Lung (tissue), 12 donors: ENCODE measurements around the gene TULP4. TPM values are rescaled to one million over a fixed set of nuclear protein-coding genes. Genes with fewer than 3 reads are reported as not detected.

ENCODE experiments used
- ATAC-seq: fragments of 200-7000 bp; cut with Tn5 transposase; one replicate; pipeline ENCODE4 v1.9.1; 2020; ENCODE audit warnings: moderate number of reproducible peaks; ENCODE audit not compliant: insufficient read depth, low FRiP score
- DNase-seq, 3 donors: peaks; one replicate each; pipeline ENCODE4 v3.0.0-alpha.2; 2013 to 2017
- H3K27ac ChIP-seq, 2 donors: one replicate each; pipeline ENCODE4 v1.5.1; 2013; ENCODE audit warnings: mild to moderate bottlenecking in 2 of 2, moderate library complexity in 2 of 2, control low read depth in 1 of 2, inconsistent platforms in 1 of 2, low read depth in 1 of 2, low read length in 1 of 2
- H3K27me3 ChIP-seq, 3 donors: one replicate each; pipeline ENCODE4 v1.5.1; 2013; ENCODE audit warnings: low read length in 2 of 3; ENCODE audit not compliant: control insufficient read depth in 3 of 3, insufficient read depth in 3 of 3
- H3K36me3 ChIP-seq, 4 donors: one replicate each; pipeline ENCODE4 v1.5.1; 2013; ENCODE audit warnings: low read length in 4 of 4, mild to moderate bottlenecking in 1 of 4, moderate library complexity in 1 of 4; ENCODE audit not compliant: control insufficient read depth in 4 of 4, insufficient read depth in 4 of 4
- H3K4me1 ChIP-seq, 5 donors: one replicate each; pipeline ENCODE4 v1.5.1; 2013; ENCODE audit warnings: low read length in 5 of 5, mild to moderate bottlenecking in 2 of 5, moderate library complexity in 1 of 5; ENCODE audit not compliant: control insufficient read depth in 5 of 5, insufficient read depth in 5 of 5
- H3K4me3 ChIP-seq: one replicate; pipeline ENCODE4 v1.5.1; 2013; ENCODE audit warnings: mild to moderate bottlenecking, control low read depth, moderate library complexity
- H3K9ac ChIP-seq, 2 donors: one replicate each; pipeline ENCODE4 v1.5.1; 2013; ENCODE audit warnings: low read length in 2 of 2, control low read depth in 1 of 2; ENCODE audit not compliant: insufficient read depth in 1 of 2
- H3K9me3 ChIP-seq, 4 donors: one replicate each; pipeline ENCODE4 v1.5.1; 2013; ENCODE audit warnings: low read length in 3 of 4, mild to moderate bottlenecking in 1 of 4, moderate library complexity in 1 of 4; ENCODE audit not compliant: control insufficient read depth in 4 of 4, insufficient read depth in 3 of 4
- WGBS, 2 donors: extraction: QIAGEN DNeasy Blood & Tissue Kit; methylation state at CpG; one replicate each; pipeline ENCODE4 v1.1.7; 2013; 5-methylcytosine and 5-hydroxymethylcytosine counted together
- polyA plus RNA-seq, 2 donors: library from polyadenylated mRNA; stranded (reverse); fragments of 200-250 nt; gene quantifications; one replicate each; pipeline ENCODE4 v1.2.1, GENCODE V29; 2013
- total RNA-seq, 2 donors: library from RNA; depleted of rRNA in 1 of 2; stranded (reverse); fragments of >200 nt in 1 of 2; gene quantifications; one replicate each; pipeline ENCODE4 v1.2.1, GENCODE V29; 2014 to 2021
- TF ChIP-seq, protein P1 (sequence below): IDR thresholded peaks from 2 replicates; pipeline ENCODE4 v1.5.1; 2012; ENCODE audit warnings: mild to moderate bottlenecking; ENCODE audit errors: control extremely low read depth, extremely low read depth
- donor health status: control.
- donor health status: control.
- donor health status: Bipolar disorder and iron deficiency.
- donor health status: healthy.
- donor health status: DM: yes; HTN: yes; CAD: no.

Gene TULP4
- total and polyA plus RNA-seq, 4 donors = 4.5 to 147 (median 39.2) TPM

DNA sequence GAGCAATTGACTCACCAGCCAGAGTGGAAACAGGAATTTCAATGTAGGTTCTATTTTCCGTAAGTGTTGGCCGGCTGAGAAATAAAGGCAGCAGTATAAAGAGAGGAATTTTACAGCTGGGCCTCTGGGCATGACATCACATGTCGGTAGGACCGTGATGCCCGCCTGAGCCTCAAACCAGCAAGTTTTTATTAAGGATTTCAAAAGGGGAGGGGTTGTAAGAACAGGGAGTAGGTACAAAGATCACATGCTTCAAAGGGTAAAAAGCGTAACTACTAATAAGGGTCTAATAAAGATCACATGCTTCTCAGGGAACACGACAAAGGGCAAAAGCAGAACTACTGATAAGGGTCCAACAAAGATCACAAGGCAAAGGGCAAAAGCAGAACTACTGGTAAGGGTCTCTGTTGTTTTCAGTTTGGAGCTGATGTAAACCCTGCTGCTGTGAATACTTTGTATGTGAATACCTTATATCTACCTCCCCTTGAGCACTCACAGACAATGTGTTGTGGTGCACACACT is 9.0 kb upstream of the TULP4 start:
- 78 to 87% methylated on average over 7 of the region's 7 CpGs for WGBS, 2 donors
- Histone ChIP-seq H3K9ac (no peak overlapping the region), H3K4me1 (peaks cover 0 to 4% (median 0%) of the 10 kb centered on the region in 5 donors), H3K9me3 (no peaks in the 10 kb centered on the region), H3K36me3 (peaks cover 0 to 6% (median 1%) of the 10 kb centered on the region in 4 donors), H3K4me3 (no peak overlapping the region), H3K27ac (no peak overlapping the region), H3K27me3 (no peaks in the 10 kb centered on the region)
- DNase-seq = no peak
- TF ChIP-seq, protein P1, sequence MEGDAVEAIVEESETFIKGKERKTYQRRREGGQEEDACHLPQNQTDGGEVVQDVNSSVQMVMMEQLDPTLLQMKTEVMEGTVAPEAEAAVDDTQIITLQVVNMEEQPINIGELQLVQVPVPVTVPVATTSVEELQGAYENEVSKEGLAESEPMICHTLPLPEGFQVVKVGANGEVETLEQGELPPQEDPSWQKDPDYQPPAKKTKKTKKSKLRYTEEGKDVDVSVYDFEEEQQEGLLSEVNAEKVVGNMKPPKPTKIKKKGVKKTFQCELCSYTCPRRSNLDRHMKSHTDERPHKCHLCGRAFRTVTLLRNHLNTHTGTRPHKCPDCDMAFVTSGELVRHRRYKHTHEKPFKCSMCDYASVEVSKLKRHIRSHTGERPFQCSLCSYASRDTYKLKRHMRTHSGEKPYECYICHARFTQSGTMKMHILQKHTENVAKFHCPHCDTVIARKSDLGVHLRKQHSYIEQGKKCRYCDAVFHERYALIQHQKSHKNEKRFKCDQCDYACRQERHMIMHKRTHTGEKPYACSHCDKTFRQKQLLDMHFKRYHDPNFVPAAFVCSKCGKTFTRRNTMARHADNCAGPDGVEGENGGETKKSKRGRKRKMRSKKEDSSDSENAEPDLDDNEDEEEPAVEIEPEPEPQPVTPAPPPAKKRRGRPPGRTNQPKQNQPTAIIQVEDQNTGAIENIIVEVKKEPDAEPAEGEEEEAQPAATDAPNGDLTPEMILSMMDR = no peak
- no peak for ATAC-seq

DNA sequence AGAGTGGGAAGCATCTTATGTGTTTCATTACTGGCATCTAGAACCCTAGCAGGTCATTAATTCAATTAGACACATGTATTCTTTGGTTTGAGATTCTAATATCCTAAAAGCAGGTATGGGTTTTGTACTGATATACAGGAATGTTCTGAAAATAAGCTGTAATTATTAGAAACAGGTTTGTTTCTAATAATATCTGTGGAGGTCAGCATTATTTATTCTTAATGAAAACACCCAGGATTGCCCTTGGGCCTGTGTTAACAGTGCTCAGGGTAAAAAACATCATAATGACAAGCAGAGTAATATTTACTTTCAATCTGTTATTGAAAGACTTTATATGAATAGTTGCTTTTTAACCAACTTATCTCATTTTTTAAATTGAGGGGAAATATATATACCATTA is 8.0 kb upstream of the TULP4 start:
- no peak for ATAC-seq
- peaks cover 0 to 6% (median 0%) of the 10 kb centered on the region in 4 donors for H3K36me3 ChIP-seq
- H3K9me3 ChIP-seq = no peaks in the 10 kb centered on the region
- peaks cover 0 to 4% (median 0%) of the 10 kb centered on the region in 5 donors for H3K4me1 ChIP-seq
- no peak overlapping the region for H3K9ac ChIP-seq
- DNase-seq = no peak
- H3K4me3 ChIP-seq = no peak overlapping the region
- H3K27ac ChIP-seq = no peak overlapping the region
- TF ChIP-seq, protein P1 = no peak
- no peaks in the 10 kb centered on the region for H3K27me3 ChIP-seq

DNA sequence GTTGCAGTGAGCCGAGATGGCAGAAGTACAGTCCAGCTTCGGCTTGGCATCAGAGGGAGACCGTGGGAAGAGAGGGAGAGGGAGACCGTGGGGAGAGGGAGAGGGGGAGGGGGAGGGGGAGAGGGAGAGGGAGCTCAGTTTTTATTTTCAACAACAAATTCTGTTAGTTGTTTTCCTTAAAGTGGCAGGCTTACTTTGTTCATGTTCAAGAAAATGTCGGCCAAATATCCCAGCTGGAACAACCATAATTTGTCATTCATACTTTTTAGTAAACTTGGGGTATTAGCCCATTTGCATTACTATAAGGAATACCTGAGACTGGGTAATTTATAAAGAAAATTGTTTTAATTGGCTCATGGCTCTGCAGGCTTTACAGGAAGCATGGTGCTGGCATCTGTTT is 2.5 kb upstream of the TULP4 start:
- Histone ChIP-seq H3K27ac (no peak overlapping the region), H3K27me3 (no peaks in the 10 kb centered on the region), H3K9me3 (no peaks in the 10 kb centered on the region), H3K9ac (no peak overlapping the region), H3K36me3 (peaks cover 0 to 6% (median 4%) of the 10 kb centered on the region in 4 donors), H3K4me1 (peaks cover 0 to 3% (median 0%) of the 10 kb centered on the region in 5 donors), H3K4me3 (no peak overlapping the region)
- WGBS, 2 donors = 86 to 87% methylated on average over 3 to 4 of the region's 5 CpGs
- TF ChIP-seq, protein P1 = no peak
- ATAC-seq (no peak), DNase-seq (no peak)

- Histone ChIP-seq H3K4me1 (peaks cover 0 to 3% (median 0%) of the 10 kb centered on the region in 5 donors), H3K27me3 (no peaks in the 10 kb centered on the region), H3K27ac (no peak overlapping the region), H3K9me3 (no peaks in the 10 kb centered on the region), H3K4me3 (no peak overlapping the region), H3K36me3 (peaks cover 0 to 14% (median 8%) of the 10 kb centered on the region in 4 donors), H3K9ac (no peak overlapping the region)
- ATAC-seq (no peak), DNase-seq (no peak)
- WGBS, 2 donors = 69 to 85% methylated on average over 8 of the region's 8 CpGs
- TF ChIP-seq, protein P1 = no peak
Observed at GRCh38 chr6:158311193-158311592, 1.1 kb upstream of the TULP4 start.
